Measurements from ENCODE around the gene CLCN1. TPM values are rescaled to one million over a fixed set of nuclear protein-coding genes. Genes with fewer than 3 reads are reported as not detected.

CLCN1 gene
- total RNA-seq, 1 donor from 2014 or later = not detected

- ATAC-seq (no peak), DNase-seq (ENCODE audit: low spot score) (no peak)
Measured at GRCh38 chr7:143331179-143331801, 15.4 kb downstream of the CLCN1 start.

- no peak for ATAC-seq
- DNase-seq (ENCODE audit: low spot score) = no peak
Measured at GRCh38 chr7:143334244-143334643, 18.3 kb downstream of the CLCN1 start.

GRCh38 chr7:143337216-143337615, 21.3 kb downstream of the CLCN1 start:
- no peak for DNase-seq (ENCODE audit: low spot score)
- no peak for ATAC-seq

- DNase-seq (ENCODE audit: low spot score) (no peak), ATAC-seq (no peak)
Measured at GRCh38 chr7:143341842-143342241, 25.9 kb downstream of the CLCN1 start.

GRCh38 chr7:143343596-143343995, 27.7 kb downstream of the CLCN1 start:
- DNase-seq (ENCODE audit: low spot score) = no peak
- ATAC-seq = no peak

DNA sequence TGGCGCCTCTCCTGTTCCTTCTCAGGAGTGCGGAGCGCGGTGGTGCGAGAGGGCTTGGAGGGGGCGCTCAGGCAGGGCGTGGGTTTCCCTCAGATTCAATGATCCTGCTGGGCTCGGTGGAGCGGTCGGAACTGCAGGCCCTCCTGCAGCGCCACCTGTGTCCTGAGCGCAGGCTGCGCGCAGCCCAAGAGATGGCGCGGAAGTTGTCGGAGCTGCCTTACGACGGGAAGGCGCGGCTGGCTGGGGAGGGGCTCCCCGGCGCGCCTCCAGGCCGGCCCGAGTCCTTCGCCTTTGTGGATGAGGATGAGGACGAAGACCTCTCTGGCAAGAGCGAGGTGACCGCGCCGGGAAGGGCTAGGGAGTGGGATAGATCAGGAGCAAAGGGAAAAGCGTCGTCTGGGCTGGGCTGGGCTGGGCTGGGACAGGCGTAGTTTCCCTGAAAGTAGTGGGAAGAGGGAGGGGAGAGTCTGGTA, 29.6 kb downstream of the CLCN1 start:
- DNase-seq (ENCODE audit: low spot score) = no peak
- ATAC-seq = peak; percentile 63

- DNase-seq (ENCODE audit: low spot score) (no peak), ATAC-seq (no peak)
Measured at GRCh38 chr7:143346018-143346417, 30.1 kb downstream of the CLCN1 start.

DNA sequence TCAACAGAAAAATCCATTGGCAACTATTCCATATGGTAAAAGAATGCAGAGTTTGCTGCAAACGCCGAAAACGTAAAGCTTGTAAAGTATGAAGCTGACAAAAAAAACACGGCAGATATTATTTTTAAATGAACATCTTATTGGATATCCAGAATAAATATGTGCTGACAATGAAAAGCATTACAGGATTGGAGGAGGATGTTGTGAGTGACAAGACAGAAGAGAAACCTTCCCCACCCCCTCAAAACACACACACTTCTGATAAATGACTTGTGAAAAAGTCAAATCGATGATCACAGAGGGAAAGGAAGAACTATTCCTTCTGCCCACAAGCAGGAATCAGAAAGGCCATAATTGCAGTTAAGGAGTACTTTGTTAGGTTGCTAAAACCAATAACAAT, 32.0 kb downstream of the CLCN1 start:
- no peak for DNase-seq (ENCODE audit: low spot score)
- no peak for ATAC-seq

DNA sequence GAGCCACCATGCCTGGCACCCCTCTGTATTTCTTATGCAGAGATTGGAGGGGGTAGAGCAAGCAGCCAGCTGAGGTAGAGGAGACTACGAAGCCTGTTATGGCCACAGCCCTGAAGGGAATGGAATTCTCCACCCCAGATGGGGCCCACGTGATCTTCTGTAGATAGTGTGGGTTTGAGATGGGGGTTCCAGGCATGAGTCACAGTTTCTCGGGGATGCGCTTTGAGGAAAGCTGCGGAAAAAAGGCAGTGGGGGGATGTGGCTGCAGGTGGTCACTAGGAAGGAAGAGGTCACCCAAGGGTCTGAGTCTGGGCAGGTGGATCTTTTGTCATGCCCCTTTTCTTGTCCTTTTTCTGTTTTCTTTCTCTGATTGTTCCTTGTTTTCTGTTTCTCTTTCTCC, 35.1 kb downstream of the CLCN1 start:
- DNase-seq (ENCODE audit: low spot score) (no peak), ATAC-seq (no peak)

- DNase-seq (ENCODE audit: low spot score) (no peak), ATAC-seq (no peak)
Measured at GRCh38 chr7:143351574-143351973, 35.7 kb downstream of the CLCN1 start.

GRCh38 chr7:143352531-143353002, 36.7 kb downstream of the CLCN1 start:
- ATAC-seq = peak; percentile 97
- peak; percentile 68 for DNase-seq (ENCODE audit: low spot score)

DNA sequence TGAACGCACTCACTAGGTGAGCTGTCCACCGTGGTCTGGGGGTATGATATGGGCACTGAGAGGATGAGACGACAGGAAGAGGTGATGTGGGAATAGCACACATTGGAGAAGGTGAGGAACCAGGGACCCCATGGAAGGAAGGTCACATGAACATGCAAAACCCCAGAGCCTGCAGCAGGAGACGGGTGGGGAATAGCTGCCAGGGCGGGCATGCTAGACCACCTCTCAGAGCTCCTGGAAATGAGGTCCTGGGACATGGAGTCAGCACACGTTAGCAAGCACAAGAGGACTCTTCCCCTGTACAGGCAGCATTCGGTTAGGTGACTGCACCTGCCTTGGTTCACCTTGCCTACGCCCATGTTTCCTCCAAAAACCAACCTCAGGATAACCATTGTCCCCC, 38.5 kb downstream of the CLCN1 start:
- DNase-seq (ENCODE audit: low spot score) (no peak), ATAC-seq (no peak)

DNA sequence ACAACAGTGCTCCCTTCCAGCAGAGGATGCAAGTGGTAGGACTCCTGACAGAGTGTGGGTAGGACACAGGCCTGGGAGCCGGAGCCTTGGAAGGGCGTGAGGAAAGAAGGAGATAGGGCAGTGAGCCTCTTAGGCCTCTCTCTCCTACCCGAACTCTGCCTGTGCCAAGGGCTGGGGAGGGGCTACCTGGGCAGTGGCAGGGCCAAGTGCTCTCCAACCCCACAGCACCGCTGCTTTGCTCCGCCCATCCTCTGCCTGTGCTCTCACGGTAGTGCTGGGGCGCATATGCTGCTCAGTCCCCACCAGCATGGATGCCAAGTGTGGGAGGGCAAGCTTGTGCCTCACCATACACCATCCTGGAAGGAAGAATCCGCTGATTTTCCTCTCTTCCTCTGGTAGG, 39.1 kb downstream of the CLCN1 start:
- DNase-seq (ENCODE audit: low spot score) = no peak
- no peak for ATAC-seq

GRCh38 chr7:143355450-143356385, 39.8 kb downstream of the CLCN1 start:
- ATAC-seq (no peak), DNase-seq (ENCODE audit: low spot score) (no peak)

DNA sequence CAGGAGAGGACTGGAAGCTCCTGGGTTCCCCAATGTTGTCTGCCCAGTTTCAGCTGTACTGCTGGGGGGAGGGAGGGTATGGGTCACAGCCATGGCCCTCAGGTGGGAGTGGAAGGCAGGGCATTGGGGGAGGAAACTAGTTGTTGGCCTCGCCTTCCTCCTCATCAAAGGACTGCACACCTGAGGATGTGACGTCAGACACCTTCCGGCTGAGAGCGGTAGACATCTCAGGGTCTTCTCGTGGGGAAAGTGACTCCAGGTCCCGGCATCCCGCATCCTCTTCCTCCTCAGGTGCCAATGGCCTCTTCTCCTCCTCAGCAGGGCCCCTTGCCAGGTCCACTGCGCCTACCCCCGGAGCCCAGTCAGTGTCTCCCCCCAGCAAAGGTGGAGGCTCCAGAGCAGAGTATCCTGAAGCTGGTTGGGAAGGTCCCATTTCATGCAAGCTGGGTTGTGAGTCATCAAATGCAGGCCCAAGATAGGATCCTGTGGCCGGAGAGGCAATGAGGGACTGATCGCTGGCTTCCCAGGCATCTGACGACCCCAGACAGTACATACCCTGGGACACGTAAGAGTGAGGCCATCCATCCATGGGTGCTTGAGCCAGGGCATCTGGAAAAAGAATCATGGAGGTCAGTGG, 40.6 kb downstream of the CLCN1 start:
- ATAC-seq (no peak), DNase-seq (ENCODE audit: low spot score) (no peak)

DNA sequence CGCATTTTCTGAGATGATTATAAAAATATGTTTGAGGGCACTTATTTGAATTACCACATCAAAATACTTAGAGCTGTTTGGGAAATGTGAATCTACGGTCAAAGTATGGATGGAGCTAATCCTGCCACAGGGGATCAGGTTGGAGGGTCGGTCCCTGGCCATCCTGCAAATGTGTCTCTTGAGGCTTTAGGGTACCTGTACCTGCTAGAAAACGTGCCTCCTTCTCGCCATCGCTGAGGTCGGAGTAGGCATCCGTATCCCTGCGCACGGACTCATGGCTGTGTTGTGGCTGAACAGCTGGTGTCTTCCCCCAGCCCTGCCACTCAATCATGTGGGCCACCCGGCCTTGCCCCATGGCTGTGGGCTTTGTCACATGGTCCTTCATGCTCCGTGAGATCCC, 42.7 kb downstream of the CLCN1 start:
- no peak for DNase-seq (ENCODE audit: low spot score)
- ATAC-seq = no peak

- DNase-seq (ENCODE audit: low spot score) (no peak), ATAC-seq (no peak)
Measured at GRCh38 chr7:143359771-143360353, 44.0 kb downstream of the CLCN1 start.

DNA sequence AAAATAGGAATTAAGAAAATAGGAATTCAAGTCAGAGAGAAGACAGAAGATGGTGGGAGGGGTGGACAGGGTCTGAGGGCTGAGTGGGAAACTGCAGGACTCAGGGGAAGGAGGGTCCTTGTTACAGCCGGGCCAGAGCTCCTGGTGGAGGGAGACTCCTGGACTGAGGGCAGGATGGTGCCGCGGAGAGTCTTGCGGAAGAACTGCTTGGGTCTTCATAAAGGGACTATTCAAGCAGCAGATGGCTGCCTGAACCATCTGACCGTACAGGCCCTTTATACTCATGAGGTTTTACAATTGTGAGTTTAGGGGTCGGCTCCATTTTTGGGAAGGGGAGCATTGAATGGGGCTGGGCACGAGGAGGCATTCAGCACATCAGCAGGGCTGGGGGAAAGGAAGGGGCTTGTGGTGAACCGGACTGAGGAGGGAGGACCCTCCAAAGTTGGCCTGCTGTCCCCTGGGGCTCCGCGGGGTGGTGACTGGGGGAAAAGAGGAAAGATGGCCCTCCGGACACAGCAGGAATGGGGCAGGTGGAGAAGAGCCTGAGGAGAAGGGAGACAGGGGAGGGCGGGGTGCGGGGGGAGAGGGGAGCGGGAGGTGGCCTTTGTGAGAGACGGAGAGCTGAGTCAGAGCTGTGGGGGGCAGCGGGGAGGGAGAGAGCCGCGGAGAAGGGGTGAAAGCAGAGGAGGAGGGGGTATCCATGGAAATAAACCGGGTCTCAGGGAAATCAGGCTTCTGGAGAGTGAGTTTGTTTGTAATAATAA, 45.1 kb downstream of the CLCN1 start:
- DNase-seq (ENCODE audit: low spot score) (no peak), ATAC-seq (no peak)

DNA sequence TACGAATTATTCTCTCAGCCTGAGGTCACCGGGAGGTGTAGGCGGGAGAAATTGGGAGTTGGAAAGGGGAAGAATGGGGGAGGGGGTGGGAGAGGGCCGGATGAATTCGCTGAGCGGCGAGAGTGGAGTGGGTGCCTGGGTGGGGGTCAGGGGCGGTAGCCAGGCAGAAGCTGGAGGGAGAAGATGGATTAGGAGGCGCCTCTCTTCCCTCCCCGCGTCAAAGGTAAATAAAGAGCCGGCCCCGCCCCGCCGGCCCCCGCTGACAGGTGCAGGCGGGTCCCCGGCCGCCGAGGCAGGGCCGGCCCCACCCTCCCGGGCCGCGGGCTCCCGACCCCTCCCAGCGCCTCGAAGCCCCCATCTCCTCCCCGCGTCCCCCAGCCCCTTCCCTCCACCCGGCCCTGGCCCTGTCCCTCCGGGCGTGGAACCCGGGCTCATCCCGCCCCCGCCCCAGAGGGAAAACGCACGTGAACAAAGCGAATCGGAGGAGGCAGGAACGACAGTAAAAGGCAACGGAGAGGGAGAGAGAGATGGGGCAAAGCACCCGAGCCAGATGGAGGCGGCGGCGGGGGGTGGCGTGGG, 45.7 kb downstream of the CLCN1 start:
- peak; percentile 22 for ATAC-seq
- no peak for DNase-seq (ENCODE audit: low spot score)

All from left lobe of liver (tissue), 2 donors.